K562 (cell line): ENCODE data around the gene GALNT16. TPM values are rescaled to one million over a fixed set of nuclear protein-coding genes. Genes with fewer than 3 reads are reported as not detected.

Source experiments
- CBX3 ChIP-seq, 2 experiments: IDR thresholded peaks; 1 replicate in 1 of 2; 2 replicates in 1 of 2; pipeline ENCODE4 v1.6.1; 2012; ENCODE audit warnings: inconsistent platforms in 2 of 2, low read length in 2 of 2, borderline replicate concordance in 1 of 2, control low read depth in 1 of 2
- CCNT2 ChIP-seq: IDR thresholded peaks from 2 replicates; pipeline ENCODE4 v1.6.1; 2011; ENCODE audit warnings: borderline replicate concordance, low read depth, mild to moderate bottlenecking, moderate library complexity, mixed read lengths, low read length; ENCODE audit not compliant: insufficient read length; ENCODE audit errors: extremely low read depth
- CEBPG ChIP-seq, 3 experiments: fragments of 200-800 bp in 1 of 3; sonication (Bioruptor generic) in 1 of 3; sonication (generic) in 1 of 3; formaldehyde crosslinking in 1 of 3; IDR thresholded peaks in 2 of 3; conservative IDR thresholded peaks in 1 of 3; 2 replicates each; pipeline versions ENCODE4 v1.6.1 to v1.8.0; 2016 to 2022; ENCODE audit warnings: missing compliant biosample characterization in 2 of 3, missing genetic modification characterization in 2 of 3, mild to moderate bottlenecking in 1 of 3, missing genetic modification reagents in 1 of 3
- CHD1 ChIP-seq: fragments of 200-600 bp; sonication (generic); IDR thresholded peaks from one replicate; pipeline ENCODE4 v1.6.1; 2012; ENCODE audit warnings: mild to moderate bottlenecking, moderate library complexity, low read length, inconsistent platforms
- CHD2 ChIP-seq: IDR thresholded peaks from 2 replicates; pipeline ENCODE4 v1.6.1; 2011; ENCODE audit warnings: low read depth, low read length
- CREBBP ChIP-seq: IDR thresholded peaks from one replicate; pipeline ENCODE4 v1.6.1; 2012; ENCODE audit warnings: low read depth, mild to moderate bottlenecking, control low read depth, inconsistent platforms, low read length
- DDX20 ChIP-seq: fragments of 450-650 bp; IDR thresholded peaks from 2 replicates; pipeline ENCODE4 v1.6.1; 2016; ENCODE audit warnings: missing genetic modification characterization, low read depth, mild to moderate bottlenecking, missing compliant biosample characterization, moderate library complexity
- EWSR1 ChIP-seq: fragments of 450-650 bp; IDR thresholded peaks from 2 replicates; pipeline ENCODE4 v1.6.1; 2018; ENCODE audit warnings: borderline replicate concordance, mild to moderate bottlenecking, low read depth, moderate library complexity; ENCODE audit not compliant: partially characterized antibody
- L3MBTL2 ChIP-seq: fragments of 450-650 bp; IDR thresholded peaks from 2 replicates; pipeline ENCODE4 v1.6.1; 2016; ENCODE audit warnings: mild to moderate bottlenecking, moderate library complexity
- NR2C2 ChIP-seq, 2 experiments: fragments of 200-800 bp in 1 of 2; sonication (Bioruptor generic) in 1 of 2; sonication (generic) in 1 of 2; formaldehyde crosslinking in 1 of 2; IDR thresholded peaks; 2 replicates each; pipeline versions ENCODE4 v1.6.1 to v1.8.0; 2016 to 2022; ENCODE audit warnings: mild to moderate bottlenecking in 1 of 2, missing compliant biosample characterization in 1 of 2, missing genetic modification characterization in 1 of 2, missing genetic modification reagents in 1 of 2
- PCBP2 ChIP-seq: fragments of 200-400 bp; formaldehyde crosslinking; IDR thresholded peaks from 2 replicates; pipeline ENCODE4 v1.6.1; 2018; ENCODE audit warnings: low read length, low read depth, mild to moderate bottlenecking, moderate library complexity; ENCODE audit not compliant: poor library complexity, severe bottlenecking
- SAFB2 ChIP-seq: fragments of 200-400 bp; formaldehyde crosslinking; IDR thresholded peaks from 2 replicates; pipeline ENCODE4 v1.6.1; 2018; ENCODE audit warnings: borderline replicate concordance, low read length, low read depth, moderate library complexity; ENCODE audit not compliant: severe bottlenecking
- SNIP1 ChIP-seq: fragments of 450-650 bp; IDR thresholded peaks from 2 replicates; pipeline ENCODE4 v1.7.1; 2017; ENCODE audit warnings: low read depth, mild to moderate bottlenecking
- XRCC3 ChIP-seq: fragments of 450-650 bp; IDR thresholded peaks from 2 replicates; pipeline ENCODE4 v1.6.1; 2017; ENCODE audit warnings: mild to moderate bottlenecking, moderate library complexity
- ZNF146 ChIP-seq: IDR thresholded peaks from one replicate; pipeline ENCODE4 v1.6.1; 2018; ENCODE audit warnings: missing compliant biosample characterization; ENCODE audit not compliant: unreplicated experiment
- ZNF23 ChIP-seq: fragments of 250-450 bp; sonication (Bioruptor Pico); IDR thresholded peaks from 2 replicates; pipeline ENCODE4 v1.4.0; 2020; ENCODE audit warnings: mild to moderate bottlenecking
- ZNF274 ChIP-seq: IDR thresholded peaks from 2 replicates; pipeline ENCODE4 v1.6.1; 2011; ENCODE audit warnings: low read depth, mild to moderate bottlenecking, low read length, moderate library complexity, borderline replicate concordance
- ZNF444 ChIP-seq: fragments of 250-450 bp; sonication (Bioruptor Pico); IDR thresholded peaks from 2 replicates; pipeline ENCODE4 v1.4.0; 2020; ENCODE audit warnings: mild to moderate bottlenecking, moderate library complexity
- polyA plus RNA-seq, 8 experiments: library from polyadenylated mRNA; depleted of rRNA in 4 of 8; stranded (reverse) in 5 of 8; unstranded in 3 of 8; fragments of >200 nt; fragmentation: Nextera tagmentation in 2 of 8; fragmentation: Illumina TruSeq in 1 of 8; extraction: Ambion mirVana in 2 of 8; extraction: Trizol in 1 of 8; gene quantifications; 2 replicates each; pipeline versions ENCODE4 v1.2.1 to v1.2.3, GENCODE V29; 2011 to 2014; ENCODE audit warnings: inconsistent platforms in 1 of 8, missing spikeins in 1 of 8
- total RNA-seq, 7 experiments: library from RNA; depleted of rRNA in 6 of 7; stranded (reverse); fragments of >200 nt in 6 of 7; fragmentation: Illumina TruSeq in 2 of 7; extraction: Trizol in 2 of 7; gene quantifications; 2 replicates each; pipeline versions ENCODE4 v1.2.1 to v1.2.3, GENCODE V29; 2011 to 2021; ENCODE audit warnings: low replicate concordance in 1 of 7
- TF ChIP-seq, protein P1 (sequence below): sonication (generic); formaldehyde crosslinking; IDR thresholded peaks from 2 replicates; pipeline ENCODE4 v1.8.0; 2022; ENCODE audit warnings: missing genetic modification reagents, mild to moderate bottlenecking, moderate library complexity, borderline replicate concordance
- TF ChIP-seq, protein P2 (sequence below): fragments of 450-650 bp; IDR thresholded peaks from 2 replicates; pipeline ENCODE4 v1.6.1; 2018; ENCODE audit warnings: mild to moderate bottlenecking, low read depth; ENCODE audit not compliant: partially characterized antibody
- TF ChIP-seq, protein P3 (sequence below): fragments of 450-650 bp; IDR thresholded peaks from 2 replicates; pipeline ENCODE4 v1.6.1; 2016

GALNT16 gene
- total and polyA plus RNA-seq, 9 of the 15 experiments (the other 6 are each of a cell fraction or from before 2014, with no cell fraction given) = not detected

DNA sequence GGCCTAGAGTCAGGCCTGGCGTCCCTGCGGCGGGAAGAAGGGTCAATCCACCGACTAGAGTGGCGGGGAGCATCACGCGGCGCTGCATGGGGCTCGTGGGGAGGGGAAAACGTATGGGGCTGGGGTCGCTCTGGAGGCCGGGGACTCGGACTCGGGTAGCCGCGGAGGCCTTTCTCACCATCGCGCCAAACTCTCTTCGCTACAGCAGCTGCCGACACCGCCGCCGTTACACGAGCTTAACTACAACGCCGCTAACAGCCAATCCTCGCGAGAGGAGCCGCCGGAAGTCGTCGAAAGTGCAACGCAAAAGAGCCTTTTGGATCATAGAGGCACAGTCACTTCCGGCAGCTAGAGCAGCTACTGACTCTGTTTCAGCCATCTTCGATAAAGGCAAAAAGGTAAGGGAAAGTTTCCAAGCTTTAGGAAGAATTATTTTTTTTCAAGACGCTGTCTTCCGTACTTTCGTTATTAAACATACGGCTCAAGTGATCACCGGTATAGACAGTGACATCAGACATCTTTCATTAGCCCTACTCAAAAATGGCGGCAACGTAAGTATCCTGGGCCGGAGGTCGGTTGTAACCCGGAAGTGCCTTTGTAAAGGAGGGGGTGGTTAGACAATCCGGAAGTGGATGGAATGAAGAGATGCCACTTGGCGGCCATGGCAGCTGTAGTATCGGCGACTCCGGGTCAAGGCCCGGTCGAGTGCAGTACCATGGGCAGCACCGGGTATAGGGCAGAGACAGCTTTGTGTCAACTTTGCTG lies 138.3 kb downstream of the GALNT16 start, which contains the start of the genes ERH and SLC39A9 (continued):
- TF ChIP-seq, protein P1, sequence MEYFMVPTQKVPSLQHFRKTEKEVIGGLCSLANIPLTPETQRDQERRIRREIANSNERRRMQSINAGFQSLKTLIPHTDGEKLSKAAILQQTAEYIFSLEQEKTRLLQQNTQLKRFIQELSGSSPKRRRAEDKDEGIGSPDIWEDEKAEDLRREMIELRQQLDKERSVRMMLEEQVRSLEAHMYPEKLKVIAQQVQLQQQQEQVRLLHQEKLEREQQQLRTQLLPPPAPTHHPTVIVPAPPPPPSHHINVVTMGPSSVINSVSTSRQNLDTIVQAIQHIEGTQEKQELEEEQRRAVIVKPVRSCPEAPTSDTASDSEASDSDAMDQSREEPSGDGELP (CRISPR knock-in tag) = peak; percentile 67; the same call in 1 of the 2 replicates
- TF ChIP-seq ZNF444 (no peak), CHD1 (no peak), NR2C2 (CRISPR knock-in tag; IDR thresholded peaks at IDR 0.05) (peak; percentile 96), NR2C2 (tag; IDR thresholded peaks at IDR 0.05) (peak; percentile 100), ZNF146 (CRISPR knock-in tag) (no peak), CBX3 (IDR thresholded peaks at IDR 0.05; ENCODE audit: borderline replicate concordance in 1 of 2, low read length in 2 of 2) (peak in 1 of 2 experiments; percentile 18; a peak in 1 of 3 replicates), DDX20 (tag) (peak; percentile 77), CEBPG (CRISPR knock-in tag; IDR thresholded peaks at IDR 0.05) (no peak), CEBPG (tag; conservative IDR thresholded peaks at IDR 0.05 in 1 of 2, IDR thresholded peaks at IDR 0.05 in 1 of 2) (no peak), XRCC3 (no peak), CREBBP (no peak), PCBP2 (no peak), ZNF23 (CRISPR knock-in tag) (no peak), L3MBTL2 (peak; percentile 46; the same call in 1 of the 2 replicates), ZNF274 (no peak), CHD2 (peak; percentile 97), CCNT2 (no peak), SAFB2 (no peak), SNIP1 (peak; percentile 83), EWSR1 (no peak)
- TF ChIP-seq, protein P2, sequence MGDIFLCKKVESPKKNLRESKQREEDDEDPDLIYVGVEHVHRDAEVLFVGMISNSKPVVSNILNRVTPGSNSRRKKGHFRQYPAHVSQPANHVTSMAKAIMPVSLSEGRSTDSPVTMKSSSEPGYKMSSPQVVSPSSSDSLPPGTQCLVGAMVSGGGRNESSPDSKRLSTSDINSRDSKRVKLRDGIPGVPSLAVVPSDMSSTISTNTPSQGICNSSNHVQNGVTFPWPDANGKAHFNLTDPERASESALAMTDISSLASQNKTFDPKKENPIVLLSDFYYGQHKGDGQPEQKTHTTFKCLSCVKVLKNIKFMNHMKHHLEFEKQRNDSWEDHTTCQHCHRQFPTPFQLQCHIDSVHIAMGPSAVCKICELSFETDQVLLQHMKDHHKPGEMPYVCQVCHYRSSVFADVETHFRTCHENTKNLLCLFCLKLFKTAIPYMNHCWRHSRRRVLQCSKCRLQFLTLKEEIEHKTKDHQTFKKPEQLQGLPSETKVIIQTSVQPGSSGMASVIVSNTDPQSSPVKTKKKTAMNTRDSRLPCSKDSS = no peak
- TF ChIP-seq, protein P3, sequence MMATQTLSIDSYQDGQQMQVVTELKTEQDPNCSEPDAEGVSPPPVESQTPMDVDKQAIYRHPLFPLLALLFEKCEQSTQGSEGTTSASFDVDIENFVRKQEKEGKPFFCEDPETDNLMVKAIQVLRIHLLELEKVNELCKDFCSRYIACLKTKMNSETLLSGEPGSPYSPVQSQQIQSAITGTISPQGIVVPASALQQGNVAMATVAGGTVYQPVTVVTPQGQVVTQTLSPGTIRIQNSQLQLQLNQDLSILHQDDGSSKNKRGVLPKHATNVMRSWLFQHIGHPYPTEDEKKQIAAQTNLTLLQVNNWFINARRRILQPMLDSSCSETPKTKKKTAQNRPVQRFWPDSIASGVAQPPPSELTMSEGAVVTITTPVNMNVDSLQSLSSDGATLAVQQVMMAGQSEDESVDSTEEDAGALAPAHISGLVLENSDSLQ = peak; percentile 68
